GM23338 (cell line): ENCODE measurements around the gene WASF2. TPM values are rescaled to one million over a fixed set of nuclear protein-coding genes. Genes with fewer than 3 reads are reported as not detected.
A peak's percentile ranks its signal among the peaks of the same experiment; 100 is the strongest.

Experiments
- ATAC-seq: fragments of 200-7000 bp; cut with Tn5 transposase; 3 replicates; pipeline ENCODE4 v1.9.1; 2020
- DNase-seq: peaks from one replicate; pipeline ENCODE4 v3.0.0-alpha.2; 2015; ENCODE audit warnings: low spot score
- H2AFZ ChIP-seq: fragments of 200-600 bp; sonication (generic); 2 replicates; pipeline ENCODE4 v1.8.0; 2016; ENCODE audit warnings: antibody characterized with exemption, mild to moderate bottlenecking, moderate library complexity
- H3F3A ChIP-seq: fragments of 200-600 bp; sonication (generic); replicated peaks from 2 replicates; pipeline ENCODE4 v1.8.0; 2017; ENCODE audit warnings: antibody characterized with exemption, mixed run types, low read depth
- H3K27ac ChIP-seq: fragments of 200-600 bp; sonication (generic); 2 replicates; pipeline ENCODE4 v1.6.1; 2016; ENCODE audit warnings: low read depth
- H3K27me3 ChIP-seq: fragments of 200-600 bp; sonication (generic); 2 replicates; pipeline ENCODE4 v1.8.0; 2016; ENCODE audit warnings: mild to moderate bottlenecking, mixed run types, moderate library complexity; ENCODE audit not compliant: insufficient read depth
- H3K36me3 ChIP-seq: fragments of 200-600 bp; sonication (generic); 2 replicates; pipeline ENCODE4 v1.8.0; 2016; ENCODE audit warnings: mild to moderate bottlenecking; ENCODE audit not compliant: insufficient read depth
- H3K4me1 ChIP-seq: fragments of 200-600 bp; sonication (generic); 2 replicates; pipeline ENCODE4 v1.8.0; 2016; ENCODE audit warnings: mild to moderate bottlenecking, moderate library complexity; ENCODE audit not compliant: insufficient read depth
- H3K4me2 ChIP-seq: fragments of 200-600 bp; sonication (generic); 2 replicates; pipeline ENCODE4 v1.7.1; 2017; ENCODE audit warnings: mixed run types
- H3K4me3 ChIP-seq: fragments of 200-600 bp; sonication (generic); 2 replicates; pipeline ENCODE4 v1.6.1; 2016; ENCODE audit warnings: mixed run types
- H3K79me2 ChIP-seq: fragments of 200-600 bp; sonication (generic); replicated peaks from 2 replicates; pipeline ENCODE4 v1.8.0; 2017; ENCODE audit warnings: mild to moderate bottlenecking; ENCODE audit not compliant: insufficient read depth
- H3K9me2 ChIP-seq: fragments of 200-600 bp; sonication (generic); 2 replicates; pipeline ENCODE4 v1.8.0; 2017; ENCODE audit not compliant: insufficient read depth
- H4K20me1 ChIP-seq: fragments of 200-600 bp; sonication (generic); replicated peaks from 2 replicates; pipeline ENCODE4 v1.8.0; 2017; ENCODE audit warnings: mild to moderate bottlenecking; ENCODE audit not compliant: insufficient read depth
- H3K27ac Mint-ChIP-seq: 2 replicates; pipeline ENCODE4 v1.8.0; 2020; ENCODE audit warnings: inconsistent platforms, mild to moderate bottlenecking, moderate library complexity, mixed read lengths
- H3K27me3 Mint-ChIP-seq: 3 replicates; pipeline ENCODE4 v1.8.0; 2022; ENCODE audit warnings: low read depth, mild to moderate bottlenecking, moderate library complexity, mixed read lengths, inconsistent platforms; ENCODE audit not compliant: insufficient read depth, poor library complexity
- H3K36me3 Mint-ChIP-seq: 3 replicates; pipeline ENCODE4 v1.8.0; 2021; ENCODE audit warnings: low read depth, mild to moderate bottlenecking, inconsistent platforms, moderate library complexity, mixed read lengths
- H3K4me1 Mint-ChIP-seq: 3 replicates; pipeline ENCODE4 v1.8.0; 2020; ENCODE audit warnings: mild to moderate bottlenecking, inconsistent platforms, mixed read lengths
- H3K4me3 Mint-ChIP-seq: 3 replicates; pipeline ENCODE4 v1.8.0; 2021; ENCODE audit warnings: moderate library complexity, mild to moderate bottlenecking, inconsistent platforms, mixed read lengths
- H3K9me3 Mint-ChIP-seq: 3 replicates; pipeline ENCODE4 v1.8.0; 2020; ENCODE audit warnings: moderate library complexity, mild to moderate bottlenecking, inconsistent platforms, mixed read lengths
- CREB1 ChIP-seq: fragments of 250-450 bp; sonication (Bioruptor Pico); IDR thresholded peaks from 2 replicates; pipeline ENCODE4 v1.5.0; 2020; ENCODE audit warnings: low read depth, mild to moderate bottlenecking, moderate library complexity
- EZH2 ChIP-seq: fragments of 200-600 bp; sonication (generic); IDR thresholded peaks from one replicate; pipeline ENCODE4 v1.8.0; 2017; ENCODE audit warnings: antibody characterized with exemption, mild to moderate bottlenecking, low read depth; ENCODE audit not compliant: unreplicated experiment
- POLR2AphosphoS5 ChIP-seq: IDR thresholded peaks from 2 replicates; pipeline ENCODE4 v1.6.1; 2016; ENCODE audit warnings: antibody characterized with exemption, low read depth
- REST ChIP-seq: IDR thresholded peaks from one replicate; pipeline ENCODE4 v1.6.1; 2018; ENCODE audit warnings: antibody characterized with exemption; ENCODE audit not compliant: unreplicated experiment
- STAT1 ChIP-seq: IDR thresholded peaks from one replicate; pipeline ENCODE4 v1.6.1; 2016; ENCODE audit warnings: antibody characterized with exemption; ENCODE audit not compliant: unreplicated experiment
- ZNF114 ChIP-seq: fragments of 250-450 bp; sonication (Bioruptor Pico); IDR thresholded peaks from 2 replicates; pipeline ENCODE4 v1.5.0; 2020; ENCODE audit warnings: mild to moderate bottlenecking, moderate library complexity
- ZNF462 ChIP-seq: fragments of 250-450 bp; sonication (Bioruptor Pico); IDR thresholded peaks from 2 replicates; pipeline ENCODE4 v1.5.0; 2020; ENCODE audit warnings: mild to moderate bottlenecking, moderate library complexity
- polyA plus RNA-seq: library from polyadenylated mRNA; unstranded; fragments of >200 nt; fragmentation: Nextera tagmentation; extraction: Ambion mirVana; gene quantifications from 2 replicates; pipeline ENCODE4 v1.2.1, GENCODE V29; 2016
- total RNA-seq: library from RNA; depleted of rRNA; stranded (reverse); fragments of >200 nt; shearing (Covaris generic); gene quantifications from 2 replicates; pipeline ENCODE4 v1.2.3, GENCODE V29; 2014

The WASF2 gene
- total and polyA plus RNA-seq, 2 experiments from 2014 or later: 40.9 to 95.6 TPM

DNA sequence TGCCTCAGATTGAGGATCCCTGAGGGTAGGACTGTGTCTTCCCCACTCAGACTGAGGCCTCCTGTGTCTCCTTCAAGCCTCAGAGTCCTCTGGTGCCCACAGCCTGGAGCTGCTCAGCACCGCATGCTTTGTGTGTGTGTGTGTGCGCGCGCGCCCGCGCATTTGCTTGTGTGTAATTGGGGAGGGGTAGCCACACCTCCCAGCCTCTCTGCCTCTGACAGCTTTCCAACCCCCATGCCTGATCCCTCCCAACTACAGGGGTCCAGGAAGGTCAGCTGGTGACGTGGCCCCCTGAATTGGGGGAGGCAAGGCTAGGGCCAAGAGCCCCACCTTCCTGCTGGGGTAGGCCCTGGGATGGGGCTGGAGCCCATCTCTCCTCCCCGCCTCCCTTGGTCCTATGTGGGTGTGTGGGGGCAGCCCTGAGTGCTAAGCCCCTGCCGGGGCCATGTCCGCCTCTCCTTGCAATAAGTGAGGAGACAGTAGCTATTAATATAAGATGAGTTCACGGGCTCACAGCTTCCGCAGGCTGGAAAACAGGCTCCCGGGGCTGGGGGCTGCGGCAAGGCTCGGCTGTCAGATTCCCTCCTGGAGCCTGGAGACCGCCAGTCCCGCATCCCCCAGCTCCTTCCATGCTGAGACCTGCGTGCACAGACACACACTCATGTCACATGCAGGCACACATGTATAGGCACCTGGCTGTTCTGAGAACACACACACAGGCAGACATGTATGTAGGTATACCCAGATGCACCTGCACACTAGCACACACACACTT is 90.5 kb downstream of the WASF2 start (continued):
- no peak for TF ChIP-seq STAT1
- no peak for TF ChIP-seq POLR2AphosphoS5
- TF ChIP-seq EZH2: no peak
- TF ChIP-seq CREB1 (CRISPR knock-in tag): no peak
- no peak for TF ChIP-seq ZNF462 (CRISPR knock-in tag)

GRCh38 chr1:27398405-27399149 is 91.4 kb downstream of the WASF2 start:
- Histone ChIP-seq H3K4me1 (peaks cover 27% of the 10 kb centered on the region), H3K4me3 (no peak overlapping the region), H3K79me2 (no peaks in the 10 kb centered on the region), H3F3A (peaks cover 17% of the 10 kb centered on the region), H3K36me3 (no peaks in the 10 kb centered on the region), H2AFZ (peak overlapping the region; percentile 47; the same call in 1 of the 2 replicates), H3K27ac (peak overlapping the region; percentile 55), H4K20me1 (no peaks in the 10 kb centered on the region), H3K27me3 (no peaks in the 10 kb centered on the region), H3K9me2 (no peaks in the 10 kb centered on the region), H3K4me2 (no peak overlapping the region)
- Mint-ChIP-seq H3K4me3 (no peak overlapping the region), H3K27me3 (peaks cover 24% of the 10 kb centered on the region), H3K4me1 (peaks cover 53% of the 10 kb centered on the region), H3K27ac (no peak overlapping the region), H3K9me3 (no peaks in the 10 kb centered on the region), H3K36me3 (peaks cover 5% of the 10 kb centered on the region; the same call in 1 of the 3 replicates)
- DNase-seq (no peak), ATAC-seq (no peak)
- no peak for TF ChIP-seq ZNF114 (CRISPR knock-in tag)
- TF ChIP-seq POLR2AphosphoS5: no peak
- TF ChIP-seq REST: no peak
- no peak for TF ChIP-seq CREB1 (CRISPR knock-in tag)
